Ramos (cell line): ENCODE results near the gene ERGIC1.
"Not testable (repeated sequence)": the region's sequence is repeated elsewhere in the genome, so short reads cannot be mapped to it uniquely, and the experiment has no call there.

Experiments
- in situ Hi-C: fragments of 300-500 bp; cut with MboI; formaldehyde crosslinking; loops from one replicate; pipeline ENCODE4 v1.14.3; 2022; ENCODE audit warnings: low sequenced_read_pairs; ENCODE audit not compliant: unreplicated experiment

The ERGIC1 gene

GRCh38 chr5:172799416-172799815, 34.6 kb upstream of the ERGIC1 start:
- in situ Hi-C loops = no loop called here

GRCh38 chr5:172800088-172800551, 33.9 kb upstream of the ERGIC1 start:
- in situ Hi-C loops = no loop called here

DNA sequence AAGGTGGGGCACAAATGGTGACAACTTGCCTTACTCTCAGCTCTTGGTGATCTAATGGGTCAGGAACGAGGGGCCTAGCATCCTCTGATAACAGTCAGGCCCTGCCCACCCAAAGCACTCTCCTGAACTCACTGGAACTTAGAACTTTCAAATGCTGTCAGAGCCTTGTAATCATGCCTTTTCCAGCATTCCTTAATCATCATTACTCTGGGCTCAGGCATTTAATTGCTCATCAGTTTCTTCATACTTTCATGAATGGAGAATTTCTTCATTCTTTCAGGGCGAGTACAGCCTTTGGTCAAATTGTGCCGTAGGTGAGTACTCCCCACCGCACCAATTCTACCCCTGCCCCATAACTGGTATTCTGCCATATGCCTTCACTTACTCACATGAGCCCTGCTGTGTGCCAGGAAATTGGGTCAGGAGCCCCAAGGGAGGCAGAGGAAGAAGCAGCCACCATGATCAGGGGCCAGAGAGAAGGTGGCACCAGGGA, 32.8 kb upstream of the ERGIC1 start:
- in situ Hi-C loops = no loop called here

GRCh38 chr5:172802112-172802511, 31.9 kb upstream of the ERGIC1 start:
- in situ Hi-C loops = no loop called here

GRCh38 chr5:172802567-172803176, 31.4 kb upstream of the ERGIC1 start:
- in situ Hi-C loops = no loop called here

DNA sequence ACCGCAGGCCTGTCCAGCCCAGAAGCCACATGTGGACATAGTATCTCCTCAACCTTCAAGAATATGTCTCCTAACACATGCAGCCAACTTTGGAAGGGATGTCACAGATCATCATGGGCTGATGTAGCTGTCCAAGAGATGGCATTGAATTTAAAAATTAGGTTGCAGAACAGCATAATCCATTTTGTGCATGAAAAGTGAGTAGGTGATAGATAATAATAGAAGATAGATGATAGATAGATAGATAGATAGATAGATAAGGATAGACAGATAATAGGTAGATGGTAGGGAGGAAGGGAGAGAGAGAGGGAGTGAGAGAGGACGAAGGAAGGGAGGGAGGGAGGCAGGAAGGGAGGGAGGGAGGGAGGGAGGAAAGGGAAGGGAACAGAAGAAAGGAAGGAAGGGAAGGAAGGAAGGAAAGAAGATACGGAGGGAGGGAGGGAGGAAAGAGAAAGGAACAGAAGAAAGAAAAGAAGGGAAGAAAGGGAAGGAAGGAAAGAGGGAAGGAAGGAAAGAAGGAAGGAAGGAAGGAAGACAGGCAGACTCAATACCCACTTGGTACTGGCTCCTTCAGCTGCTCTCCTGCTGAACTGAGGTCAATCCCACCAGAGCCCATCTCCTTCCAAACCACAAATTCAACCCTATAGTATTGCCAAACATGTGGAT, 28.9 kb upstream of the ERGIC1 start:
- in situ Hi-C loops = no loop called here

DNA sequence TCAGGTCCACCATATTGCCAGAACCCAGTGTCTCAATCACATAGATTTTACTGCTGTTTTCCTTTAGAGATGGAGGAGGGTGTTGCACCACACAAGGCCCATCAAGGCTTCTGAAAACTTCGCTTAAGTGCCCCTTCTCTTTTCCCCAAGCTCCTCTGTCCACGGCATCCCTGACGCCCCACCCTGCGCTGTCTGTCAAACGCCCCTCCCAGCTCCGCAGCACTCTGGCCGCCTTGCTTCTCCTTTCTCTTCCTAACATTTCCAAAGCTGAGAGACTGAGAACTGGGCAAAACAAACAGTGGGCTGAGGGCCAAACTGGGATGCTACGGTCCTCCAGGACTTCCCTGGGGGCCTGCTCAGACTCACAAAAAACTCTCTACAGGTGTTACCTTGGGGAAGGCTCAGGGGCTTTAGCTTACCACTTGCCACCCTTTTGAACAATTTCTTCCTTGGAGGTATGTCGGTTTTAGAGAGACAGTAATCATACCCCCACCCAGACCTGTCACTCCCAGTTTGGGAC, 28.3 kb upstream of the ERGIC1 start:
- in situ Hi-C loops = no loop called here

DNA sequence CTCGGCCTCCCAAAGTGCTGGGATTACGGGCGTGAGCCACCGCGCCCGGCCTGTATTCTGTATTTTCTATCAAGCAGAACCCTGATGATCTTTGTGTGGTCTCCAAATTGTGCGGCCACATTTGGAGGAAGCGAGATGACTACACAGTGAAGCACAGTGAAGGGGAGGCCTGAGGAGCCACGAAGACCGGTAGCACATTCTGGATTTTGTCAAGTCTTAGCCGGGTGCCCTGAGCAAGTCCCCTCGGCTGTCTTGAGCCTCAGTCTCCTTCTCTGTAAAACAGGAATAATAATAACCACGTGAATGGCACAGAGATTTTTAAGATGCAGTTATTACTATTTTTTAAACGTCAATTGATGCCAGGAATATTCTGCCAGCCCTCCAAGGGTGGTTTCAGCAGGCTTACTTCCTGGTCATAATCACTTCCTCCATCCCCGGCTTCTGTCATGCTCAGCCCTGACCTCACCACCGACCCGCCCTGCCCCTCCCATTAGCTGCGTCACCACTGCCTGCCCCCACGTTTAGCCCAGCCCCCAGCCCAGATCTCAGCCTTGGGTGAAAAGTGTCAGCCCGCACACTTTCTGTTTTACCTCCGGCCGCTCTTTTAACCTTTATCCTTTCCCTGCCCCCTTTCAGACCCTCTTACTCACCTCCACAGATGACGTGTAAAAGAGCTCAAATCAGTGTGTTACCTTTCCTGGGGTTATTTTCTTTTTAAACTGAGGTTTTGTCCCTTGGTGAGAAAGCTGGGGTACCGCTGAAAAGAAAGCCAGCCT, 27.0 kb upstream of the ERGIC1 start:
- in situ Hi-C loops = no loop called here

GRCh38 chr5:172807766-172808311, 26.2 kb upstream of the ERGIC1 start:
- in situ Hi-C loops = no loop called here

- in situ Hi-C loops = no loop called here
Observed at GRCh38 chr5:172809774-172810173, 24.3 kb upstream of the ERGIC1 start.

DNA sequence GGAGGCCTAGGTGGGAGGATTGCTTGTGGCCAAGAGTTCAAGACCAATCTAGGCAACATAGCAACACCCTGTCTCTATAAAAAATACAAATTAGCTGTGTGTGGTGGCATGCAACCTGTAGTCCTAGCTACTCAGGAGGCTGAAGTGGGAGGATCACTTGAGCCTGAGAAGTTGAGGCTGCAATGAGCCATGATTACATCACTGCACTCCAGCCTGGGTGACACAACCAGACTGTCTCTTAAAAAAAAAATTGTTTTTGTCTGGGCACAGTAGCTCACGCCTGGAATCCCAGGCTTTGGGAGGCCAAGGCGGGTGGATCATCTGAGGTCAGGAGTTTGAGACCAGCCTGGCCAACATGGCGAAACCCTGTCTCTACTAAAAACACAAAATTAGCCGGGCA, 23.1 kb upstream of the ERGIC1 start:
- in situ Hi-C loops = not testable (repeated sequence)

DNA sequence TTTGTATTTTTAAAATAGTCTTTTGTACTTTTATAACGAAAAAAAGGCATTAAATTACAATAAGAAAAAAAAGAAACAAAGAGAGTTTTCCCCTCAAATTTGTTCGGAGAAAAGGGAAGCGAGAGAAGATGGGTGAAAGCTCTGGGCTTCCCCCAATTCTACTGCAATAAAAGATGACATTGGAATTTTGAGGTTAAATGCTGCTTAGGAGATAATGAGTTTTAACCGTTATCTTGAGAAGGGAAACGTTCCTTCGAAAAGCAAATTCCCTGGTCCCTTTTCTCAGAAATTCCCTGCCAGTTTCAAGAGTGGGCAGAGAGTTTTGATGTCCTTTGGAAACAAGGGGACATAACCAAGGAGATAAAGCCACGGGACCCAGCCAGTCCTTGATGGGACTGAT, 18.4 kb upstream of the ERGIC1 start:
- in situ Hi-C loops = no loop called here

DNA sequence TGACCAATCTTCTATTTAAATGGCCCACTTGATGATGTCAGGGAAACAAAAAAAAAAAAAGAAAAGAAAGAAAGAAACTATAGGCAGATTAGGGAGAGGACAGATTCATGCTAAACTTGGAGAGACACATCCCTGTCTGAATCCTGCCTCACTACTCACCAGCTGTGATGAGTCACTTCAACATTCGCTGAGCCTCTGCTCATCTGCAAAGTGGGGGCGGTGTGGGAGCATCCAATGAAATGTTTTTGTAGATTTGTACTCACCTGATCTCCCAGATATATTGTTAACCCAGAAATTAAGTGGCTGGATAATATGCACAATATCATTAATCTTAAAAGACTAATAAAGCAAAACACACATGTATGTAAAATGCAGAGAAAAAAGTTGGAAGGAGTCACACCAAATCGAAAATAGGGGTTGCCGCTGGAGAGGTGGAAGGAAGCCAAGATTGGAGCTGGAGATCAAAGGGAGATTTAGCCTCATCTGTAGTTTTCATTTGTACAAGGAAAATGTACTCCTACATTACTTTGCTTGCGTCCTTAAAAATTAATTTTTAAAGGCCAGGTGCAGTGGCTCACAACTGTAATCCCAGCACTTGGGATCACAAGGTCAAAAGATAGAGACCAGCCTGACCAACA, 17.0 kb upstream of the ERGIC1 start:
- in situ Hi-C loops = no loop called here

DNA sequence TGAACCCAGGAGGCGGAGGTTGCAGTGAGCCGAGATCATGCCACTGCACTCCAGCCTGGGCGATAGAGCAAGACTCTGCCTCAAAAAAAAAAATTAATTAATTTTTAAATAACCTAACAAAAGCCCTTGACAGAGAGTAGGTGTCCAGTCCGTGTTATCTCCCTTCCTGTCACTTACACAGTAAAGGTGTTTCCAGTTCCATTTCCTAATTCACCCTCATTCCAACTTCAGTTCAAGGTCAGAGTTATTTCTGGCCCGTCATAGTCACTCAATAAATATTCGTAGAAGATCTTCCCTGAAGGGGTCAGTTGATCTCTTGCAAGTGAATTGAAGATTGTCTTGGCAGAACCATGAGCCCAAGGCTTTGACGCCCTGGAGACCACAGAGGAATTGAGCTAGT, 16.4 kb upstream of the ERGIC1 start:
- in situ Hi-C loops = no loop called here

GRCh38 chr5:172818081-172818480, 16.0 kb upstream of the ERGIC1 start:
- in situ Hi-C loops = no loop called here

GRCh38 chr5:172819569-172819968, 14.5 kb upstream of the ERGIC1 start:
- in situ Hi-C loops = no loop called here

GRCh38 chr5:172820046-172820767, 13.8 kb upstream of the ERGIC1 start:
- in situ Hi-C loops = no loop called here

DNA sequence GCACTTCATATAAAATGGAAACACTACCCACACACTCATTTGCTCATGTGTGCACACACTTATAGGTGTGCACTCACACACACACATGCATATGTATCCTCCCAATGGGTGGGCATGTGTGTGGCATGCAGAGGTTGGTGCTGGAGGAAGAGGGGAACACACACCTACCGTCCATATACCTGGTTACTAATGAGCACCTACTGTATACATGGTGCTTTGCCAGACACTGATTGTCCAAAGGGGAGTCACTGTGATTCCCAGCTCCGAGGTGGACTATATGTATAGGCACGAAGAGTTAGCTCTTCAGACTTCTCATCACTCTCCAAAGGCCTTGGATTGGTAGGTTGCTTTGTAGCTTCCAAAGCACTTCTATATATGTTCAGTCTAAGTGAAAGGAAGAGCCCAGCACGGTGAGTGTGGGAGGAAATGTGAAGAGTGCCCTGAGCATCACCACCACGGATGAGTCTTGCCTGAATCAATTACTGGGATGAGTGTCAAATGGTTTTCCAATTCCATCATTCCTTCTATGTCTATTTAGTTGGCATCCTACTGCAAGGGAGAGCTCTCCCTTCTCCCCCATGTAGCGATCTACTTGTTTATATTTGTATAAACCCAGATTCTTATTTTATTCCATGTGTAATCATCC, 12.6 kb upstream of the ERGIC1 start:
- in situ Hi-C loops = no loop called here

DNA sequence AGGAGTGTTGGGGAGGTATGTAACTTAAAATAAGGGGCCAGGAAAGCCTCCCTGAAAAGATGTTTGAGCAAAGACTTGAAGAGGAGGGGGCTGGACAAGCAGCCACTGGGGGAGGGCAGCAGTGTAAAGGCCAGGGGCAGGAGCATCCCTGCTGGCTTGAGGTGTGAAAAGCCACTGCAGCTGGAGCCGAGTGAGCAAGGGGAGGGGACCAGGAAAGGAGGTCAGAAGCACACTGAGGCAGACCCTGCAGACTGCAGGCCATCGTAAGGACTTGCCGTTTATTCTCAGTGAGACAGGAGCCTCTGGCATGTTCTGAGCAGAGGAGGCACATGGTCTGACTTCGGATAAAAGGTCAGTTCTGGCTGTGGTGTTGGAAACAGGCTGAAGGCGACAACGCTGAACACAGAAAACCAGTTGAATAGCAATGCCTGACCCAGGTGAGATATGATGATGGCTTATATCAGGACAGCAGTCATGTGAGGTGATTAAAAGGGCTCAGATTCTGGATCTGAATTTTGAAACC, 10.2 kb upstream of the ERGIC1 start:
- in situ Hi-C loops = no loop called here
